K562 (cell line): Measurements from ENCODE around the gene IRX5. TPM values are rescaled to one million over a fixed set of nuclear protein-coding genes. Genes with fewer than 3 reads are reported as not detected.

Experiments
- BRCA1 ChIP-seq, 2 experiments: fragments of 450-650 bp in 1 of 2; sonication (generic) in 1 of 2; formaldehyde crosslinking in 1 of 2; IDR thresholded peaks; 2 replicates each; pipeline versions ENCODE4 v1.5.0 to v1.6.1; 2017 to 2020; ENCODE audit warnings: mild to moderate bottlenecking in 1 of 2, missing genetic modification reagents in 1 of 2
- CHD7 ChIP-seq: fragments of 200-600 bp; sonication (generic); IDR thresholded peaks from one replicate; pipeline ENCODE4 v1.6.1; 2012; ENCODE audit warnings: mild to moderate bottlenecking, low read depth, low read length, inconsistent platforms
- CREBBP ChIP-seq: IDR thresholded peaks from one replicate; pipeline ENCODE4 v1.6.1; 2012; ENCODE audit warnings: low read depth, mild to moderate bottlenecking, control low read depth, inconsistent platforms, low read length
- KLF13 ChIP-seq: fragments of 450-650 bp; IDR thresholded peaks from 2 replicates; pipeline ENCODE4 v1.6.1; 2016; ENCODE audit warnings: missing genetic modification characterization, low read depth, mild to moderate bottlenecking, missing compliant biosample characterization, moderate library complexity, borderline replicate concordance
- MAZ ChIP-seq, 2 experiments: fragments of 450-650 bp in 1 of 2; sonication (generic) in 1 of 2; formaldehyde crosslinking; IDR thresholded peaks in 1 of 2; conservative IDR thresholded peaks in 1 of 2; 2 replicates each; pipeline versions ENCODE4 v1.4.0 to v1.5.0; 2020; ENCODE audit warnings: mild to moderate bottlenecking in 1 of 2, missing genetic modification reagents in 1 of 2
- SMARCE1 ChIP-seq: fragments of 450-650 bp; IDR thresholded peaks from 2 replicates; pipeline ENCODE4 v1.7.1; 2016; ENCODE audit warnings: mild to moderate bottlenecking
- SRSF1 ChIP-seq: fragments of 200-400 bp; formaldehyde crosslinking; IDR thresholded peaks from 2 replicates; pipeline ENCODE4 v1.6.1; 2017; ENCODE audit warnings: mild to moderate bottlenecking, low read depth, low read length, moderate library complexity
- TEAD2 ChIP-seq: fragments of 450-650 bp; IDR thresholded peaks from 2 replicates; pipeline ENCODE4 v1.6.1; 2016; ENCODE audit warnings: missing genetic modification characterization, control low read depth, missing compliant biosample characterization
- ZKSCAN8 ChIP-seq: fragments of 200-800 bp; sonication (Bioruptor generic); IDR thresholded peaks from 2 replicates; pipeline ENCODE4 v1.6.1; 2016; ENCODE audit warnings: missing genetic modification characterization, missing compliant biosample characterization
- ZNF384 ChIP-seq: IDR thresholded peaks from 2 replicates; pipeline ENCODE4 v1.6.1; 2012; ENCODE audit warnings: low read depth, low read length, improper control_type of control experiment
- ZSCAN29 ChIP-seq: fragments of 450-650 bp; IDR thresholded peaks from 2 replicates; pipeline ENCODE4 v1.6.1; 2017
- polyA plus RNA-seq, 8 experiments: library from polyadenylated mRNA; depleted of rRNA in 4 of 8; stranded (reverse) in 5 of 8; unstranded in 3 of 8; fragments of >200 nt; fragmentation: Nextera tagmentation in 2 of 8; fragmentation: Illumina TruSeq in 1 of 8; extraction: Ambion mirVana in 2 of 8; extraction: Trizol in 1 of 8; gene quantifications; 2 replicates each; pipeline versions ENCODE4 v1.2.1 to v1.2.3, GENCODE V29; 2011 to 2014; ENCODE audit warnings: inconsistent platforms in 1 of 8, missing spikeins in 1 of 8
- total RNA-seq, 7 experiments: library from RNA; depleted of rRNA in 6 of 7; stranded (reverse); fragments of >200 nt in 6 of 7; fragmentation: Illumina TruSeq in 2 of 7; extraction: Trizol in 2 of 7; gene quantifications; 2 replicates each; pipeline versions ENCODE4 v1.2.1 to v1.2.3, GENCODE V29; 2011 to 2021; ENCODE audit warnings: low replicate concordance in 1 of 7
- TF ChIP-seq, protein P1 (sequence below), 2 experiments: fragments of 450-650 bp; conservative IDR thresholded peaks; 2 replicates each; pipeline ENCODE4 v1.6.1; 2017; ENCODE audit warnings: mild to moderate bottlenecking in 2 of 2, moderate library complexity in 2 of 2
- TF ChIP-seq, protein P2 (sequence below): fragments of 450-650 bp; IDR thresholded peaks from 2 replicates; pipeline ENCODE4 v1.6.1; 2017; ENCODE audit warnings: antibody characterized with exemption

IRX5 gene
- total and polyA plus RNA-seq, 9 of the 15 experiments (the other 6 are each of a cell fraction or from before 2014, with no cell fraction given) = 0.20 to 4.2 (median 0.94) TPM

- TF ChIP-seq ZKSCAN8 (CRISPR knock-in tag) (no peak), BRCA1 (IDR thresholded peaks at IDR 0.05) (no peak), BRCA1 (CRISPR knock-in tag; IDR thresholded peaks at IDR 0.05) (no peak), ZSCAN29 (no peak), CREBBP (no peak), MAZ (CRISPR knock-in tag; conservative IDR thresholded peaks at IDR 0.05 in 1 of 2, IDR thresholded peaks at IDR 0.05 in 1 of 2) (no peak), KLF13 (tag) (no peak), SRSF1 (no peak), CHD7 (no peak), TEAD2 (tag) (no peak), SMARCE1 (0 out of 2 replicates have a peak, but pooled peaks have one; percentile 24), ZNF384 (0 out of 2 replicates have a peak, but pooled peaks have one; percentile 11)
- TF ChIP-seq, protein P1, sequence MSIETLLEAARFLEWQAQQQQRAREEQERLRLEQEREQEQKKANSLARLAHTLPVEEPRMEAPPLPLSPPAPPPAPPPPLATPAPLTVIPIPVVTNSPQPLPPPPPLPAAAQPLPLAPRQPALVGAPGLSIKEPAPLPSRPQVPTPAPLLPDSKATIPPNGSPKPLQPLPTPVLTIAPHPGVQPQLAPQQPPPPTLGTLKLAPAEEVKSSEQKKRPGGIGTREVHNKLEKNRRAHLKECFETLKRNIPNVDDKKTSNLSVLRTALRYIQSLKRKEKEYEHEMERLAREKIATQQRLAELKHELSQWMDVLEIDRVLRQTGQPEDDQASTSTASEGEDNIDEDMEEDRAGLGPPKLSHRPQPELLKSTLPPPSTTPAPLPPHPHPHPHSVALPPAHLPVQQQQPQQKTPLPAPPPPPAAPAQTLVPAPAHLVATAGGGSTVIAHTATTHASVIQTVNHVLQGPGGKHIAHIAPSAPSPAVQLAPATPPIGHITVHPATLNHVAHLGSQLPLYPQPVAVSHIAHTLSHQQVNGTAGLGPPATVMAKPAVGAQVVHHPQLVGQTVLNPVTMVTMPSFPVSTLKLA (conservative IDR thresholded peaks at IDR 0.05) = 0 out of 4 replicates have a peak, but pooled peaks of 1 of the 2 experiments have one; percentile 35
- TF ChIP-seq, protein P2, sequence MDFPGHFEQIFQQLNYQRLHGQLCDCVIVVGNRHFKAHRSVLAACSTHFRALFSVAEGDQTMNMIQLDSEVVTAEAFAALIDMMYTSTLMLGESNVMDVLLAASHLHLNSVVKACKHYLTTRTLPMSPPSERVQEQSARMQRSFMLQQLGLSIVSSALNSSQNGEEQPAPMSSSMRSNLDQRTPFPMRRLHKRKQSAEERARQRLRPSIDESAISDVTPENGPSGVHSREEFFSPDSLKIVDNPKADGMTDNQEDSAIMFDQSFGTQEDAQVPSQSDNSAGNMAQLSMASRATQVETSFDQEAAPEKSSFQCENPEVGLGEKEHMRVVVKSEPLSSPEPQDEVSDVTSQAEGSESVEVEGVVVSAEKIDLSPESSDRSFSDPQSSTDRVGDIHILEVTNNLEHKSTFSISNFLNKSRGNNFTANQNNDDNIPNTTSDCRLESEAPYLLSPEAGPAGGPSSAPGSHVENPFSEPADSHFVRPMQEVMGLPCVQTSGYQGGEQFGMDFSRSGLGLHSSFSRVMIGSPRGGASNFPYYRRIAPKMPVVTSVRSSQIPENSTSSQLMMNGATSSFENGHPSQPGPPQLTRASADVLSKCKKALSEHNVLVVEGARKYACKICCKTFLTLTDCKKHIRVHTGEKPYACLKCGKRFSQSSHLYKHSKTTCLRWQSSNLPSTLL = no peak
These were observed 2.7 kb upstream of the IRX5 start (continued) for GRCh38 chr16:54928016-54928356.
